ENCODE results near the gene R3HCC1L.
"Not testable (repeated sequence)": the region's sequence is repeated elsewhere in the genome, so short reads cannot be mapped to it uniquely, and the experiment has no call there.

Gene R3HCC1L

DNA sequence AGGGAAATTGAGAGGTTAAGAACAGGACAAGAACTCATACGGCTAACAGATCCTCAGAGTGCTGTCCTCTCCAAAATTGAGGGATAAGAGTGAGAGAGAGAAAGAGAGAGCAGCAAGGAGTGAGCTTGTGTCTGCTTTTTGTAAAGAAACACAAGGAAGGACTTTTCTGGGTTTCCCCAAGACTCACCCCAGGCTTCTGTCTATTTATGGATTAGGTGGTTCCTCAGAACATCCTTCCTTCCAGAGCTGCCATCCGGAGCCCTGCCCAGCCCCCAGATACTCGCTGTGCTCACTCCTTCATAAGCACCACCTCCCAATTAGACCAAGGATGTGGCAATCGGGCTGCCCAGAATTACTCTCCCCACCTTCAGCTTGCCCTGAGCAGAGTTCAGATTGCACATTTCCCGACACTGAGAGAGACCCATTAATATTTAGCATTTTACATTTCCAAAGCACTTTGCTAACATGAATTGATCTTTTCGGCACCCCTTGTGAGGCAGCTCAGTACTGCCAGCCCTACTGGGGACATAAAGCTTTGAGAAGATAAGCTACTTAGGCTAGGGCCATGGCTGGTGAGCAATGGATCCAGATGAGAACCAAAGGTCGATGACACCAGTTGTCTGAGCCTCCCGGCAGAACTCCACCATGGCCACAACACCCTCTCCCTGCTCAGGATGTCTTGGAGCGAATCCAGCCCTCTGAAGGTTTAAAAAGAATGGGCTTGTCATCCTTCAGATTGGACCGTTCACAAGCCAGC, 19.2 kb upstream of the R3HCC1L start:
- no peak for DNase-seq (ENCODE audit: low read depth)
- TF ChIP-seq, protein P1, sequence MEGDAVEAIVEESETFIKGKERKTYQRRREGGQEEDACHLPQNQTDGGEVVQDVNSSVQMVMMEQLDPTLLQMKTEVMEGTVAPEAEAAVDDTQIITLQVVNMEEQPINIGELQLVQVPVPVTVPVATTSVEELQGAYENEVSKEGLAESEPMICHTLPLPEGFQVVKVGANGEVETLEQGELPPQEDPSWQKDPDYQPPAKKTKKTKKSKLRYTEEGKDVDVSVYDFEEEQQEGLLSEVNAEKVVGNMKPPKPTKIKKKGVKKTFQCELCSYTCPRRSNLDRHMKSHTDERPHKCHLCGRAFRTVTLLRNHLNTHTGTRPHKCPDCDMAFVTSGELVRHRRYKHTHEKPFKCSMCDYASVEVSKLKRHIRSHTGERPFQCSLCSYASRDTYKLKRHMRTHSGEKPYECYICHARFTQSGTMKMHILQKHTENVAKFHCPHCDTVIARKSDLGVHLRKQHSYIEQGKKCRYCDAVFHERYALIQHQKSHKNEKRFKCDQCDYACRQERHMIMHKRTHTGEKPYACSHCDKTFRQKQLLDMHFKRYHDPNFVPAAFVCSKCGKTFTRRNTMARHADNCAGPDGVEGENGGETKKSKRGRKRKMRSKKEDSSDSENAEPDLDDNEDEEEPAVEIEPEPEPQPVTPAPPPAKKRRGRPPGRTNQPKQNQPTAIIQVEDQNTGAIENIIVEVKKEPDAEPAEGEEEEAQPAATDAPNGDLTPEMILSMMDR (IDR thresholded peaks at IDR 0.05; ENCODE audit: low read depth, low read length), result no peak
- no peak for TF ChIP-seq MYC (IDR thresholded peaks at IDR 0.05; ENCODE audit: low read depth, low read length)
- no peak for TF ChIP-seq POLR2A (IDR thresholded peaks at IDR 0.05; ENCODE audit: extremely low read depth, insufficient read length)
- TF ChIP-seq, protein P2, sequence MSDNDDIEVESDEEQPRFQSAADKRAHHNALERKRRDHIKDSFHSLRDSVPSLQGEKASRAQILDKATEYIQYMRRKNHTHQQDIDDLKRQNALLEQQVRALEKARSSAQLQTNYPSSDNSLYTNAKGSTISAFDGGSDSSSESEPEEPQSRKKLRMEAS (IDR thresholded peaks at IDR 0.05; ENCODE audit: low read depth, low read length), result no peak
- no peak overlapping the region for H3K4me3 ChIP-seq (ENCODE audit: low read depth, low read length)

DNA sequence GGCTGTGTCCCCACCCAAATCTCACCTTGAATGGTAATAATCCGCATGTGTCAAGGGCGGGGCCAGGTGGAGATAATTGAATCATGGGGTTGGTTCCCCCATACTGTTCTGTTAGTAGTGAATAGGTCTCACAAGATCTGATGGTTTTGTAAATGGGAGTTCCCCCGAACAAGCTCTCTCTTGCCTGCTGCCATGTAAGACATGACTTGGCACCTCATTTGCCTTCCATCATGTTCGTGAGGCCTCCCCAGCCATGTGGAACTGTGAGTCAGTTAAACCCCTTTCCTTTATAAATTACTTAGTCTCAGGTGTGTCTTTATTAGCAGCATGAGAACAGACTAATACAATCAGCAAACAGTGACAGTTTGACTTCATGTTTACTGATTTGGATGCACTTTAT, 14.6 kb upstream of the R3HCC1L start:
- H3K4me3 ChIP-seq (ENCODE audit: low read depth, low read length), result no peak overlapping the region
- TF ChIP-seq, protein P2 (IDR thresholded peaks at IDR 0.05; ENCODE audit: low read depth, low read length), result no peak
- TF ChIP-seq POLR2A (IDR thresholded peaks at IDR 0.05; ENCODE audit: extremely low read depth, insufficient read length) (no peak), MYC (IDR thresholded peaks at IDR 0.05; ENCODE audit: low read depth, low read length) (no peak)
- TF ChIP-seq, protein P1 (IDR thresholded peaks at IDR 0.05; ENCODE audit: low read depth, low read length), result no peak
- DNase-seq (ENCODE audit: low read depth), result no peak

DNA sequence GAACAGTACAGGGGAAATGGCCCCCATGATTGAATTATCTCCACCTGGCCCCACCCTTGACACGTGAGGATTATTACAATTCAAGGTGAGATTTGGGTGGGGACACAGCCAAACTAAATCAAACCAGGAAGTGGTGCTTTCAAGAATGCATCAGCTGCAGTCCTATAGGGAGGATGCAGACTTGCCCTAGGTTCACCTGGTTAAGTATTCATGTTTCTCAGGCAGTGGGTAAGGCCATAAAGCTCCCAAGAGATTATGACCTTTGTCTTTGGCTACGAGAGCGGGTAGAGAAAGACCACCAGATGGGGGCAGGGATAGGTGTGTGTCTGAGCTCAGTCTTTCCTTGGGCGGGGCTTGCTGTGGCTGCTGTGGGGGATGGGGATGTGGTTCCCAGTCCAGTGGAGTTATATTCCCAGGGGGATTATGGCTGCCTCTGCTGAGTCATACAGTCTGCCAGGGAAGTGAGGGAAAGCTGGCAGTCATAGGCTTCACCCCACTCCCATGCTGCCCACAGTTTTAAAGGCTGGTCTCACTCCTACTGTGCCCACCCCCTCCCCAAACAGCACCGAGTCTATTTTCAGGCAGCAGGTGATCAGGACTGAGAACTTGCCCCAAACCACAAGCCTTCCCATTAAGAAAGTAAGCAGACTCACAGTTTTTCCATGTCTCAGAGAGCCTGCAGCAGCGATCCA, 8.4 kb upstream of the R3HCC1L start:
- DNase-seq (ENCODE audit: low read depth), result peak; percentile 21
- H3K4me3 ChIP-seq (ENCODE audit: low read depth, low read length), result no peak overlapping the region
- TF ChIP-seq, protein P2 (IDR thresholded peaks at IDR 0.05; ENCODE audit: low read depth, low read length), result no peak
- no peak for TF ChIP-seq POLR2A (IDR thresholded peaks at IDR 0.05; ENCODE audit: extremely low read depth, insufficient read length)
- TF ChIP-seq, protein P1 (IDR thresholded peaks at IDR 0.05; ENCODE audit: low read depth, low read length), result no peak
- no peak for TF ChIP-seq MYC (IDR thresholded peaks at IDR 0.05; ENCODE audit: low read depth, low read length)

DNA sequence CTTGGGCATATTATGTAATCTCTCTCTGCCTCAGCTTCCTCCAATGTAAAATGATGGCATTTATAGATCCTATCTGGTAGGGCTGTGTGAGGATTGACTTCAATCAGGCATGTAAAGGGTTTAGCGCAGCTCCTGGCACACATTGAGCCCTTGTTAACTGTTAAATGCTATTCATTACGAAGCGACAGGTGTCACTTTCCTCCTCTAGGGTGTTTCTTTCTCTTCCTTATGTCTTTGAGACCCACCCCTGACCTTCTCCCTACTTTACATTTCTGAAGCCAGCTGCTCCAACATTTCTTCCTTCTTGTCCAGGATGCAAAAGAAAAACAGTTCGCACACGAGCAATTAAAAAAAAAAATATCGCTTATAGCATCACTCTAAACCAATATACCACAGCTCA, 5.7 kb upstream of the R3HCC1L start:
- H3K4me3 ChIP-seq (ENCODE audit: low read depth, low read length), result no peak overlapping the region
- no peak for TF ChIP-seq POLR2A (IDR thresholded peaks at IDR 0.05; ENCODE audit: extremely low read depth, insufficient read length)
- TF ChIP-seq MYC (IDR thresholded peaks at IDR 0.05; ENCODE audit: low read depth, low read length), result no peak
- no peak for DNase-seq (ENCODE audit: low read depth)

DNA sequence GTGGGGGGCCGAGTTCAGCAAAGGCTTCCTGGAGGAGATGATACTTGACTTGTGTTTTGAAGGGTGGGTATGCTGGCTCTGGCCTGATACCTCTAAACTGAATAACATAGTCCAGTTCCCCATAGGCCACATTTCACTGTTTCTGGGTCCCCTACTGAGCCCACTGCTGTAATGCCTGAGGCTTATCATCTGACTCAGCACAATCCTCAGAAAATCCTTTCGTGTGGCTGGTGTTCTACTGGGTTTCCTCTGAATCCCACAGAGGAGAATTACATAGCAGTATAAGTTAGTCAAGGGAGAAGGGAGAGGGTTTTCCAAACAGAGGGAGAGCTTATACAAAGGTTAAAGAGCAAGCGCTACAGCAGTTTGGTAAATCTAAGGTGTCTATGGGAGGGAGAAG, 2.8 kb upstream of the R3HCC1L start:
- TF ChIP-seq, protein P1 (IDR thresholded peaks at IDR 0.05; ENCODE audit: low read depth, low read length), result no peak
- TF ChIP-seq, protein P2 (IDR thresholded peaks at IDR 0.05; ENCODE audit: low read depth, low read length), result no peak
- TF ChIP-seq MYC (IDR thresholded peaks at IDR 0.05; ENCODE audit: low read depth, low read length) (no peak), POLR2A (IDR thresholded peaks at IDR 0.05; ENCODE audit: extremely low read depth, insufficient read length) (no peak)
- H3K4me3 ChIP-seq (ENCODE audit: low read depth, low read length), result no peak overlapping the region

DNA sequence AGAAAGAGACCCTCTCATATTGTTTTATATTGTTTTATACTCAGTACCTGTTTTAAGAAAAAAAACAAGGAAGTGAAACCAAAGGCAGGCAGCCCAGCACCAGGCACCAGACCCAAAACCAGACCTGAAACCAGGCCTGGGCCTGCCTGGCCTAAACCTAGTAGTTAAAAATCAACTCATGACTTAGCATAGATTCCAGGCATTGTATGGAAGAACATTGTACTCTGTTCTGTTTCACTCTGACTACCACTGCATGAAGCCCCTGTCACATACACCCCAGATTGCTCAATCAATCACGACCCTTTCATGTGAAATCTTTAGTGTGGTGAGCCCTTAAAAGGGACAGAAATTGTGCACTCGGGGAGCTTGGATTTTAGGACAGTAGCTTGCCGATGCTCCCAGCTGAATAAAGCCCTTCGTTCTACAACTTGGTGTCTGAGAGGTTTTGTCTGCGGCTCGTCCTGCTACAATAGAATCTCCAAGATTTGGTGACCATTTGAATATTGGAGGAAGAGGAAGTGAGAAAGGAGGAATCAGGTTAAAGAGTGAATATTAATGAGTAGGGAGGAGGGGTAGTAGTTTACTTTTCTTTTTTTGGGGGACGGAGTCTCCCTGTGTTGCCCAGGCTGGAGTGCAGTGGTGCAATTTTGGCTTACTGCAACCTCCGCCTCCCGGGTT, 1.2 kb upstream of the R3HCC1L start:
- DNase-seq (ENCODE audit: low read depth); H3K4me3 ChIP-seq (ENCODE audit: low read depth, low read length): not testable (repeated sequence)

More for the DNA sequence above, 2.8 kb upstream of the R3HCC1L start:
- DNase-seq (ENCODE audit: low read depth), result no peak

Measured in NB4 (cell line).